Skeletal muscle cell (primary cell): ENCODE data around the gene UBE2K.
"Not testable (repeated sequence)": the region's sequence is repeated elsewhere in the genome, so short reads cannot be mapped to it uniquely, and the experiment has no call there.

Experiments
- DNase-seq: peaks from one replicate; pipeline ENCODE4 v3.0.0-alpha.2; 2010; ENCODE audit warnings: low read depth
- H3K4me3 ChIP-seq: 2 replicates; pipeline ENCODE4 v1.5.1; 2011; ENCODE audit warnings: low read depth, mild to moderate bottlenecking, control low read depth, low read length, moderate library complexity

Gene UBE2K

GRCh38 chr4:39697740-39698423, at the start of gene UBE2K:
Gene UBE2K, plus strand, starts transcription at chr4:39698136. Its CDS starts 192 bp downstream, at chr4:39698328.
- peak; percentile 59 for DNase-seq
- H3K4me3 ChIP-seq: peak within 1 kb of the TSS; percentile 84

GRCh38 chr4:39648213-39648612, 49.7 kb upstream of the UBE2K start:
- H3K4me3 ChIP-seq: no peak overlapping the region
- no peak for DNase-seq

- no peak for DNase-seq
- no peak overlapping the region for H3K4me3 ChIP-seq
Measured at GRCh38 chr4:39648827-39649558, 48.9 kb upstream of the UBE2K start.

GRCh38 chr4:39649639-39650265, 48.2 kb upstream of the UBE2K start:
- no peak for DNase-seq
- H3K4me3 ChIP-seq: no peak overlapping the region

GRCh38 chr4:39651586-39651985, 46.4 kb upstream of the UBE2K start:
- not testable (repeated sequence) for DNase-seq

GRCh38 chr4:39655211-39655610, 42.7 kb upstream of the UBE2K start:
- DNase-seq: no peak
- H3K4me3 ChIP-seq: no peak overlapping the region

More at GRCh38 chr4:39651586-39651985, 46.4 kb upstream of the UBE2K start:
- not testable (repeated sequence) for H3K4me3 ChIP-seq

GRCh38 chr4:39655876-39656275, 42.1 kb upstream of the UBE2K start:
- no peak for DNase-seq
- no peak overlapping the region for H3K4me3 ChIP-seq

- not testable (repeated sequence) for DNase-seq
Measured at GRCh38 chr4:39656638-39657037, 41.3 kb upstream of the UBE2K start.

GRCh38 chr4:39657465-39657864, 40.5 kb upstream of the UBE2K start:
- DNase-seq: no peak
- no peak overlapping the region for H3K4me3 ChIP-seq

More at GRCh38 chr4:39656638-39657037, 41.3 kb upstream of the UBE2K start:
- not testable (repeated sequence) for H3K4me3 ChIP-seq

GRCh38 chr4:39658756-39659155, 39.2 kb upstream of the UBE2K start:
- DNase-seq: no peak

GRCh38 chr4:39660045-39660444, 37.9 kb upstream of the UBE2K start:
- DNase-seq: no peak

More at GRCh38 chr4:39658756-39659155, 39.2 kb upstream of the UBE2K start:
- H3K4me3 ChIP-seq: no peak overlapping the region

GRCh38 chr4:39660757-39661156, 37.2 kb upstream of the UBE2K start:
- no peak for DNase-seq
- H3K4me3 ChIP-seq: no peak overlapping the region

More at GRCh38 chr4:39660045-39660444, 37.9 kb upstream of the UBE2K start:
- H3K4me3 ChIP-seq: no peak overlapping the region

GRCh38 chr4:39662683-39663082, 35.3 kb upstream of the UBE2K start:
- H3K4me3 ChIP-seq: no peak overlapping the region
- no peak for DNase-seq

GRCh38 chr4:39664828-39665731, 32.9 kb upstream of the UBE2K start:
- DNase-seq: no peak
- no peak overlapping the region for H3K4me3 ChIP-seq

- no peak overlapping the region for H3K4me3 ChIP-seq
- DNase-seq: no peak
Measured at GRCh38 chr4:39667706-39668105, 30.2 kb upstream of the UBE2K start.

GRCh38 chr4:39668887-39669286, 29.0 kb upstream of the UBE2K start:
- no peak overlapping the region for H3K4me3 ChIP-seq
- DNase-seq: no peak

GRCh38 chr4:39670296-39670695, 27.6 kb upstream of the UBE2K start:
- H3K4me3 ChIP-seq, DNase-seq: not testable (repeated sequence)

- not testable (repeated sequence) for DNase-seq, H3K4me3 ChIP-seq
Measured at GRCh38 chr4:39675681-39676080, 22.3 kb upstream of the UBE2K start.

- H3K4me3 ChIP-seq, DNase-seq: not testable (repeated sequence)
Measured at GRCh38 chr4:39681003-39681402, 16.9 kb upstream of the UBE2K start.
